Measurements from ENCODE around the gene VPS16.

VPS16 gene

DNA sequence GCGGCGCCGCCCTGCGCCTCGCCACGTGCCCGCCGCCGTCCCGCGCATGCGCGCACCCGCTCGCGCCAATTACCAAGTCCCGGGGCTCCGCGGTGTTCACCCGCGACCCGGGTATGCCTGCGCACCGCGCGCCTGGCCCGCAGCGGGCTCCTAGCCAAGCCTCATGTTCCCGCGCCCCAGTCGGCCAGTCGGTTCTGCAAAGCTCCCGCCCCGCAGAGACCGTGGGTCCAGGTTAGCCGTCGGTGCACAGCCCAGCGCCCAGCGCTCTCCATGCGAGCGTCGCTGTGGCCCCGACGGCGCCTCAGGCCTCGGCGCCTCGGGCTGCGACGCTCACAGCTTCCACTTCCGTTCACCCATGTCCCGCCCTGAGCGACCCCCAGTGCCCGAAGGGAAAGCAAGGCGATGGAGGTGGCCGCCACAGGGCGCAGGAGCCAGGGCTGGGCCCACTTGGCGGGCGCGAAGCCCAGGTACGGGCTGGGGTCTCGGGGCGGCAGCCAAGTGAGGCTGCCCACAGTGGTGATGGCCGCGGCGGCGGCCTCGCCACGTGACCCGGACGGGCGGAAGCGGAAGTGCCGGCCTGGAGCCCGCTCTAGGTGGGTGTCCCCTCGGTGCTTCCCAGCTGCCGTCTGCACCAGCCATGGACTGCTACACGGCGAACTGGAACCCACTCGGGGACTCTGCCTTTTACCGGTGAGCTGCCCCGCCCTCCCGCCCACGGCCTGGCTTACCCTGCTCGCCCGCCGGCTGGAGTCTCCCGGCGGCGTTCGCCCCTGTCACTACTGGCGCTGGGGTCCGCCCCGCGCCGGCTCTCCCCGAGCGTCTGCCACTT lies at the start of gene VPS16, which contains the start of gene PCED1A:
TSS of gene VPS16 (plus strand) at position 608 of the 829 bp plus-strand sequence. CDS start at position 638, 30 bp downstream.
TSS of gene PCED1A (minus strand) at position 518 of the 829 bp plus-strand sequence. CDS start 743 bp downstream, outside the sequence.
- in situ Hi-C loops (cut with HindIII; ENCODE audit: low sequenced_read_pairs): no loop called here

DNA sequence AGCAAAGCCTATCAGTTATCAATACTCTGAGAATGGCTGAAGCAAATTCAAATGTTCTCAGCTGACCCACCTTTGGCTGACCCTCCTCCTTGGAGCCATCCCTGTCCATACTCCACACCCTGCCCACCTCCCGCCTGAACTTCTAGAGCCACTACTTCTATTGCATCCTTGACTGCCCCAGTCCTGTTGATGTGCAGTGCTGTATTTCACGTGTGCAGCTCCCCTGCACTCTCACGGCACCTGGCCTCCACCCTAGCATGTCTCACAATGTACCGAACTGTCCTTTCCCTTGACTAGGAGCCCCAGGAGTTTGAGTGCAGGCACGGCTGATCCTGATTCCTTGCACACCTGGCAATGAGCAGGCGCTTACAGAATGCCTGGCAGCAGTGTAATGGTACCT lies 47.1 kb upstream of the VPS16 start:
- in situ Hi-C loops (cut with HindIII; ENCODE audit: low sequenced_read_pairs): no loop called here

DNA sequence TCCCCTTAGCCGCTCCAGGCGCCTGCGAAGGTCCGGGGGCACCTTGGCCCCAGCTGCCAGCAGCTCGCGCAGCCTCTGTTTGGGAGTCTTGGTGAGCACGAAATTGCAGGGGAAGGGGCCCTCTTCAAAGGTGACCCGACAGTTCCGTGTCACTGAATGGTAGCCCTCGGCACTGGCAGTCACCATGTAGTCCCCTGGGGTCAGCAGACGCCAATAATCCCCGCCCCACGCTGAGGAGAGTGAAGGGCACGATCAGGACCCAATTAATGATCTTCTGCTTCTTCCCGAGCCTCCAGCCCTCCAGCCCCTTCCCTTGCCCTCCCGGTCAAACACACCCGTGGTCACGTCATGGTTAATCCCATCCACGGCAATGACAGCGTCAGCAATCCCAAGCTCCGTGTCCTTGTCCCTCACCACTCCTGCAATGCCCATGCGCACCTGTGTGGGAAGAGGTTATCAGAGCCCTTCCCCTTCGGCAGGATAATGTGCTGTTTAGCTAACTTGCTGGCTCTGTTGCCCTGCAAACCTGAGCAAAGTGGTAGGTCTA lies 46.3 kb upstream of the VPS16 start:
- in situ Hi-C loops (cut with HindIII; ENCODE audit: low sequenced_read_pairs): no loop called here

DNA sequence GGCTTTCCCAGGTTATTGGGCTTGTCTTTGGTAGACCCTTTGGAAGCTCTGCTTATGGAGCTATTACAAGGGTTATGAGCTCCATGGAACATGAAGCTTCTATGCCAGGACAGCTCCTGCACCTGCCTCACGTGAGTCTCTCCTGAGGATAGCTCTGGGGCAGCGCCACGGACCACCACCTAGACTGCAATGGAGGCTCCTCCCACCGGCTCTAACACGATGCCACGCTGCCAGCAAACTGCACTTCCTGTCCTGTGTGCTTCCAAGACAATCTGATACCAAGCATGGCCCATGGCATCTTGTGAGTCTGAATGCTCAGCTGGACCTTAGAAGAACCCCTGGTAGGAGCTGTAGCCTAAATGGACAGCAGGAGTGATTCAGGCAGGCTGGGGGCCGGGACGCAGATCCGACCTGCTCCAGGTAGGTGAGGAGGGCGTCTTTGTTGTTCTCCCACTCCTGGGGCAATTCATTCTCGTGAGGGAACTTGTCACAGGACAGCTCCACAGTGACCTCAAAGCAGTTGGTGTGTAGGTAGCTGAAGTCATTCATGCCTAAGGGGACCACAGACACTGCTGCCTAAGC lies 45.6 kb upstream of the VPS16 start:
- in situ Hi-C loops (cut with HindIII; ENCODE audit: low sequenced_read_pairs): loop anchor here (5.0 kb wide), 1 partner anchor 37 kb away; no protein-coding TSS in a partner anchor

DNA sequence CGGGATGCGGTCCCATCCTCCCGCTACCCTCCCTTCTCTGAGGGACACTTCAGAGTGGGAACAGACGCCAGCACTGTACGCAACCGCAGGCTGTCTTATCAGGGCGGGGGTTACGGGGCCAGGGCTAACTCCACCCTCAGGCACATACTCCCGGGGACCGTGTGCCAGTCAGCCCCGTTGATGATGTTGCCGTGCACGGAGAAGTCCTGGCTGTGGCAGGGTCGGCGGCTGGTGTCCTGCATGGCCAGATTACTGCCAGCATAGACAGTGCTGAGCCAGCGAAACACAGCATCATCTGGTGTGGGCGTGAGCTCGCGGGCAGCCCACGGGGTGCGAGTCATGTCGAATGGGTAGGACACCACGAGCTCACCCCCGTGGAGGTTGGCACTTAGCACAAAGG lies 45.1 kb upstream of the VPS16 start:
- in situ Hi-C loops (cut with HindIII; ENCODE audit: low sequenced_read_pairs): loop anchor here (5.0 kb wide), 1 partner anchor 37 kb away; no protein-coding TSS in a partner anchor

DNA sequence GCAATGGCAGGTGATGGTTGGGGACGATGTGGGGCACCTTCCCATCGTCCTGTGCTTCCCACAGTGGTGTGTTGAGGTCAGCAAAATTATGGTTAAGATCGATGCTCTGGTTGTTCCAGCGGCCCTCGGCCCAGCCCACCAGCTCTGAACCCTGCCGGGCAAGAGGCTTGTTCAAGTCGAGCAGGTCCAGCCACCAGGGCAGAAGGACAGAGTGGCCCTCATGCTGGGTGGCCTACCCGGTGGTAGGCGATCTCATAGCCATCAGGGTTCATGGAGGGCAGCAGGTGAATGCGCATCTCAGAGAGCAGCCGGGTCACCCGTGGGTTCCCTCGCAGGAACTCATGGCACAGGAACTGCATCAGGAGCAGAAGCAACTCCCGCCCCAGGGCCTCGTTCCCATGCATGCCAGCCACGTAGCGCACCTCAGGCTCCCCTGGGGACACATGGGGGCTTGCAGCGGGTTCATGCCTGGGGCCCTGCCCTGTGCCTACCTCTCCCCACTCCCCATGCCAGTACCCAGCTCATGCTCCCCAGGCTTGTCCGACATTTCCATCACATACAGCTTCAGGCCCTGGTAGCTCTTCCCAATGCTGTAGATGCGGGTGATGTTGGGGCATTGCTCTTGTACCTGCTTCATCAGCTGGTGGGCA lies 44.4 kb upstream of the VPS16 start:
- in situ Hi-C loops (cut with HindIII; ENCODE audit: low sequenced_read_pairs): loop anchor here (5.0 kb wide), 1 partner anchor 36 kb away; no protein-coding TSS in a partner anchor

DNA sequence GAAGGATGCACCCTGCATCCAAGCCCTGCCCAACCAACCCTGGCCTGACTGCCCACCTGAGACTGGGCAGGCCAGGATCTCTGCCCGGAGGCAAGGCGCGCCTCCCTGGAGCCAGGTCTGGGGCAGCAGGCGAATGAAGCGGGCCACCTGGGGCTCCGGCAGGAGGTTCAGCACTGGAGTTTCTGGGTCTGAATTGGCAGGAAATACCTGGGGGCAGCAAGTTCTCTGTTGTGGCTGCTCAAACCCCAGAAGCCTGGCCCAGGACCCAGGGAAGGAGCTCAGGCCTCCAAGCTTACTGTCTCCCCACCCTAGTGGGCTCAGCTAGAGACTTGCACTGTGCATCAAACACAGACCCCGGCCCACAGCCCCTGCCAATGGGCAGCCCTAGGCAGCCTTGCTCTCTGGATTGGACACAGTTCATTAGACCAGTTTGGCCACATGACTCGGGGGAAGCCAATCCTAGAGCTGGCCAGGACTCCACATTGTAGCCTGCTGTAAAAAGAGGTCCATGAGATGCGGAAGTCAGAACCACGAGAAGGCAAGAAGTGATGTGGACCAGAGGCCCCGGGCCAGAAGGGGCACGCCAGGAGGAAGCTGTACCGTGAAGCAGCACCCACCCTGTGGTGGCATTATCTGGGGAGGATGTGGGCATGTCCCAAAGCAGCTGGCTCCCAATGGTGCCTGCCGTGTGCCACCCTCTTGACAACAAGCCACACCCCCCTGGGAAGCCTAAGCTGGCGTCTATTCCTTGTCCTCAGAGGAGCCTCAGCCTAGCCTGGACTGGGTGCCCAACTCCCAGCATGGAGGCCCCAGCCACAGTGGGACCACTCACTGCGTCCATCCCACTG lies 43.2 kb upstream of the VPS16 start:
- in situ Hi-C loops (cut with HindIII; ENCODE audit: low sequenced_read_pairs): loop anchor here (5.0 kb wide), 1 partner anchor 35 kb away; no protein-coding TSS in a partner anchor

DNA sequence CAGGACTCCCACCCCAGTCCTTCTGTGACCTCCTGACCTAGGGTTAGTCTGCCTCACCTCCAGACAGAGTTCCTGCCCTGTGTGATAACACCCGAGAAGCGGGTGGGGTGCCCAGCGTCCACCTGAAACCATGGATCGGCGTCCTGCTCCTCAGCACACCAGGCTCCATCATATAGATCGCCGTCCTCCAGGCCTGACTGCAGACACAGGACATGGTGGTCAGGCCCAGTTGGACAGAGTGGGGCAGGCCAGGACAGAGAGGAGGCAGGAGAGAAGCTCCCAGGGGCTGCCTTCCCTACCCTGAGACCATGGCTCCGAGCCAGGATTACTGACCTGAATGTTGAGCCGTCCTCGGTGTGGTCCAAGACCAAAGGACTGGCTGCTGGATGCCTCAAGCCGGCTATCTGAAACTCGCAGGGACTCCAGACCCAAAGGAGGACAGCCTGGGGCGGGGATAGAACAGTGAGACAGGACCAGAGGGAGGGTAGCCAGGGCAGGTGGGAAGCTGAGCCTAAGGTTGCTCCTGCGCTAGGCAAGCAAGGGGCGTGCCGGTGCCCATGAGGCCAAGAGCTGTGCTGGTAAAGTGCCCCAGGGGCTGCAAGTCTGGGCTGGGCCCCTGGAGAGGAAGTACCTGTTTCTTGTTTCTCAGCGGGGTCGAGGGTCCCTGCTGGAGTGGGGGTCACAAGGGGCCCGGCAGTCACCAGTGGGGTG lies 42.3 kb upstream of the VPS16 start:
- in situ Hi-C loops (cut with HindIII; ENCODE audit: low sequenced_read_pairs): loop anchor here (5.0 kb wide), 1 partner anchor 34 kb away; no protein-coding TSS in a partner anchor

DNA sequence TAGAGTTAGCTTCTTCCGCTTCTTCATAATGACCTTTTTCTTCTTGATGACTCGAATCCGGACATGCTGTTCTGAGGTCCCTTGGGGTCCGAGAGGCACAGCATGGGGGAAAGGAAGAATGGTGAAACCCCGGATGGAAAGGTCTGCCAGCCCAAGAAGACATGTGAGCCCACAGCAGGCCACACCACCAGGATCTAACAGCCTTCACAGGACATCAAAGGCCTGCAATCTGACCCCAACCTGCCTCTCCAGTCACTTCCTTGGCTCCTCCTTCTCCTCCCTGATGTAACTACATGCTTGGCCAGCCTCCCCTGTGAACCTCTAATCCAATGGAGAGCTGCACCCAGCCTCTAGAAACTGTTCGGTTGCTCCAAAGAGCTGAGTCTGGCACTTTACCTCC lies 41.7 kb upstream of the VPS16 start:
- in situ Hi-C loops (cut with HindIII; ENCODE audit: low sequenced_read_pairs): loop anchor here (5.0 kb wide), 1 partner anchor 33 kb away; no protein-coding TSS in a partner anchor

DNA sequence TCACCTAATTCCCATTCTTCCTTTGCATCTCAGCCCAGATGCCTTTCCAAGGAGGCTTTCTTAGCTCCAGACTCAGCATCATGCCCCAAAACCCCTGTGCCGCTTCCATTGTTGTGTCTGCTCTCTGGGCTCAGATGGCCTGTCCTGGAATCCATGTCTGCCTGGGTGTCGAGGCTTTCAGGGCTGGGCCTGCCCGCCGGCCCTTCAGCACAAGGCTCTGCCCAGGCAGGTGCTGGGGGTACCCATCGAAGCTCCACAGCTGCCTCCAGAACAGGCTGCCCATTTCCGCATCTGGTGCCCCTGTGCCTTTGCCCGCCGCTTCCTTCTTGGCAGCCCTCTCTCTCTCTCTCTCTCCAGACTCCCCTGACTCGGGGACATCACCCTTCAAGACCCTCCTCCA lies 41.3 kb upstream of the VPS16 start:
- in situ Hi-C loops (cut with HindIII; ENCODE audit: low sequenced_read_pairs): loop anchor here (5.0 kb wide), 1 partner anchor 33 kb away; no protein-coding TSS in a partner anchor

DNA sequence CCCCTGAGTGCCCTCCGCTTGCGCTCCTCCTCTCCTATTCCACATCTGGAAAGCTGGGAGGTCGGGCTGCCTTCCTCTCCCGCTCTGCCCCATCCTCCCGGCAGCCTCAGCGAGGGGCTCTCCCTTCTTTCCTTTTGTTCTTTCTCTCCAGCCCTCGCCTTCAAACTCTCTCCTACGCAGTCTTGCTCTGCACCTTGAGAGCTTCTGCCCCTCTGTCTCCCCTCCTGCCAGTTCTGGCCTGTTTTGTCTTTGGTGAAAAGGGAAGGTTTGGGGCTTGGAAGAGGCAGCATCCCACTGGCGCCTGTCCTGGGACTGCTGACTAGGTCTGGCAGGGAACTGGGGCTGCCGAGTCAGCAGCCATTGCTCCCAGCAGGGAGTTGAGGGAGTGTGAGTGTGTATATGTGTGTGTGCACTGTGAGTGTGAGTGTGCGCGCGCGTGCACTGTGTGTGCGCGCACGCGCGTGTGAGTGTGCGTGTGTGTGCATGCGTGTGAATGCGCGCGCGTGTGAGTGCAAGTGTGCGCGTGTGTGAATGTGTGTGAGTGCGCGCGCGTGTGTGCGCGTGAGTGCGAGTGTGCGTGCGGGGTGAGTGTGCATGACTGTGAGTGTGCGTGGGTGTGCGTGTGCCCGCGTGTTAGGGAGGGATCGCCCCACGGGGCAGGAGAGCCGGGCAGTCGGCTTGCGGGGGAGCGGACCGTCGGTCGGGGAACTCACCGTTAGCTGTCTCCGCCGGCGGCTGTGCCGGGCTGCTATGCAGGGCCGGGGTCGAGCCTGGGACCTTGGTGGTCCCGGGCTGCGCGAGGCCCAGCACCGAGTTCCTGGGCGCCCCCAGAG lies 40.6 kb upstream of the VPS16 start:
- in situ Hi-C loops (cut with HindIII; ENCODE audit: low sequenced_read_pairs): loop anchor here (5.0 kb wide), 1 partner anchor 32 kb away; no protein-coding TSS in a partner anchor

DNA sequence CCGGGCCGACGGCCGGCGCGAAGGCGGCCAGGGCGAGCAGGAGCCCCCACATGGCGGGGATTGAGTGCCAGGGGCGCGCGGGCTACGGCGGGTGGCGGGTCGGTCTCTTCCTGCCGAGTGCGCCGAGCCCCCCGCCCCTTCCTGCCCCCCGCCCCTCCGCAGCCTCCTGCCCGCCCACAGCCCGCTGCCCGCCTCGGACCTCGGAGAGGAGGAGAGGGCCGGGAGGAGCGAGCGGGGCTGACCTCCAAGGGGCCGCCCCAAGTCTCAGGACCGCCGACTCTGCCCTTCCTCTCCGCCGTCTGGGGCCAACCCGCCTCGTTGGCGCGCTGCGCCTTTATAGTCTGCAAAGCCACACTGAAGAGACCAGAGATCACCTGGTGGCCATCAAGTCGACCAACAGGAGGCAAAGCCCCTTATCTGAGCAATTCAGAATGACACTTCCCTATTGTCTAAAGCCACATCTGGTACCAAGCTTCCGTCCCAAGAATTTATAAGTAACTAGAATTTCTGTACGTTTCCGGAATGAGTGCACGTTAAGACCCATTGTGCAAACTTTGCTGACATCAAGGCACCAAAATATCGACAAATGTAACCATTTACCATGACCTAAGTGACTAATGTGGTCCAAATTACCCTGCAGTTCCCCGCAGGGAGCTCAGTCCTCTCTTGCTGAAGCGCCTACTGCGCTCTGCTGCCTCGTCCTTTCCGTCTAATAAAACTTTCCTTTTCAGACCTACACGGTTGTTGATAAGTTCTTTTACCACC lies 39.8 kb upstream of the VPS16 start, which contains the start of gene CPXM1:
TSS of gene CPXM1 (minus strand) at position 107 of the 765 bp plus-strand sequence. CDS start at position 52, 55 bp downstream.
- in situ Hi-C loops (cut with HindIII; ENCODE audit: low sequenced_read_pairs): no loop called here

DNA sequence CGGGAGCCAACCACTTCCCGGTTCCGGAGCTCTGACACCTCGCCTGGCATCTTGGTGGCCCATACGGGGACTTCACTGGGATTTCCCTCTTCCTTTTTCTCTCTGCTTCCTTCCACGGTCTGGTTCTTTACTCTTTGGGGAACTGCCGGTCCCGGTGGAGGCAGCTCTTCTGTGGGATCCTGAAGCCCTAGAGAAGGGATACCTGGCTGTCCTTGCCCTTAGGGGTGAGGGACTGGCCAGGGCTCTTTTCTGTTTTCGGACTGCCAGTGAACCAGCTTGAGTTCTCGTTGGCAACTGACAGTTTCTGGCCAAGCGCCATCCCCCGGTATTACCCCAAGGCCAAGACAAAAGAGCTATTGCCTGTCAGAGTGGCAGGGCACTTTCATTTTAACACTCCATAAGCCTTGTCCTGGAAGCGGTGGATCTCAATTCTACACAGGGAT lies 39.2 kb upstream of the VPS16 start:
- in situ Hi-C loops (cut with HindIII; ENCODE audit: low sequenced_read_pairs): no loop called here

DNA sequence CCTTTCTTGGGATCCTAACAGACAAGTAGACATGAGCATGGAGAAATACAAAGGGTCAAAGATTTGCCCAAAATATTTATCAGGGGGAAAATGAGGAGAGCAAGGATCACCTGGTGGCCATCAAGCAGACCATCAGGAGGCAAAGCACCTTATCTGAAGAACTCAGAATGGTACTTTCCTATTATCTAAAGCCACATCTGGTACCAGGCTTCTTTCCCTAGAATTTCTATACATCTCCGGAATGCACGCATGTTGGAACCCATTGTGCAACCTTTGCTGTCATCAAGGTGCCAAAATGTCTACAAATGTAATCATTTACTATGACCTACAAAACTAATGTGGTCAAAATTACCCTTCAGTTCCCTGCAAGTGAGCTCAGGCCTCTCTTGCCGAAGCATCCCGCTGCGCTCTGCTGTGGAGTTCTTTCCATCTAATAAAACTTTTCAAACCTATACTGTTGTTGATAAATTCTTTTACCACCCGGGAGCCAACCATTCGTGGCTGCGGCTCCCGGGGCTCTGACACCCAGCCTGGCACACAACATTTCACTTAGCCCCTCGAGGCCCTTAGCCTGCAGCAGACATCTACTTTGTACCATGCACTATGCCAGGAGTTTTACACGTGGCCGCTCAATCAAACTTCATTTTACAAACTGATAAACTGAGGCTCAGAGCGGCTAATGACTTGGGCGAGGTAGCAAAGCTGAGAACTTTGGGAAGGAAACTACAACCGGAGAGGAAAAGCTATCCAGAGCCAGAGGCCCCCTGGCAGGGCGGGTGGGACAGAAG lies 36.3 kb upstream of the VPS16 start:
- in situ Hi-C loops (cut with HindIII; ENCODE audit: low sequenced_read_pairs): no loop called here

DNA sequence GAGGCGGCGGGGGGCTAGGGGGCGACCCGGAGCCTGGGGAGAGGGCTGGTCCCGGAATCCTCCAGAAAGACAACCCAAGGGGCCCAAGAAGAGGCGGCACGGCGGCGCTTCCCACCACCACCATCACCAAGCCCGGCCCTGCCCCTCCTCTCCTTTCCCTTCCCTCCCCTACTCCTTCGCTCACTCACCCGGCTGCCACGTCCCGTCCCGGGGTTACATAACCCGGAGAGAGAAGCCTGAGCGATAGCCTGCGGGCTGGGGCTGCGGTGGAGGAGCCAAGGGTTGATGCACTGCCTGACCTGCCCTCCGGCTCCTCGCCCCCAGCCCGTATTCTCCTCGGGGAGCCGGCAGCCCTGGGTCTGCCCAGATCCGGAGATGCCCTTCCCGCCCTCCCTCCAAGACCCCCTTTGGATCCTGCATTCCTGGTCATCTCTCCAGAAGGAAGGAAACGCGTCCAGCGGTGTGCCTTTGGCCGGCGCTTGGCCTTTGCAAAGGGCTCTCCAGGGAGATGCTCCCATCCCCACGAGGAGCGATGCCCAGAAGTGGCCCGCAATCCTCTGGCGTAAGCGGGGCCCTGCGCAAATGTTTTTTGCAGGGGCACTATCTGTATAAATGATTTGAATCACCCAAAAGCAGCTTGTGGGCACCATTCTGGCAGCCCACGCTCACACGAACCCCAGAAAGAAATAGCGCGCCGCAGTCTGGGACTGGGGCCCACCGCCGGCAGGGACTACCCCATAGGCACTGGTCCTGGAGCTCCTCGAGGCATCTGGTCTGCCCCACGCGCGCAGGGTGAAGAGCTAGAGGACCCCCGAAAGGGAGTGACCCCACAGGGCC lies 35.5 kb upstream of the VPS16 start:
- in situ Hi-C loops (cut with HindIII; ENCODE audit: low sequenced_read_pairs): no loop called here
